HG02588 (cell line): Measurements from ENCODE around the gene ZNF773.
A peak's percentile ranks its signal among the peaks of the same experiment; 100 is the strongest.
"Not testable (repeated sequence)": the region's sequence is repeated elsewhere in the genome, so short reads cannot be mapped to it uniquely, and the experiment has no call there.

Experiments used
- ATAC-seq: cut with Tn5 transposase; IDR thresholded peaks from one replicate; pipeline ENCODE4 v1.9.1; 2021; ENCODE audit warnings: mild to moderate bottlenecking, moderate library complexity; ENCODE audit not compliant: unreplicated experiment

ZNF773 gene

DNA sequence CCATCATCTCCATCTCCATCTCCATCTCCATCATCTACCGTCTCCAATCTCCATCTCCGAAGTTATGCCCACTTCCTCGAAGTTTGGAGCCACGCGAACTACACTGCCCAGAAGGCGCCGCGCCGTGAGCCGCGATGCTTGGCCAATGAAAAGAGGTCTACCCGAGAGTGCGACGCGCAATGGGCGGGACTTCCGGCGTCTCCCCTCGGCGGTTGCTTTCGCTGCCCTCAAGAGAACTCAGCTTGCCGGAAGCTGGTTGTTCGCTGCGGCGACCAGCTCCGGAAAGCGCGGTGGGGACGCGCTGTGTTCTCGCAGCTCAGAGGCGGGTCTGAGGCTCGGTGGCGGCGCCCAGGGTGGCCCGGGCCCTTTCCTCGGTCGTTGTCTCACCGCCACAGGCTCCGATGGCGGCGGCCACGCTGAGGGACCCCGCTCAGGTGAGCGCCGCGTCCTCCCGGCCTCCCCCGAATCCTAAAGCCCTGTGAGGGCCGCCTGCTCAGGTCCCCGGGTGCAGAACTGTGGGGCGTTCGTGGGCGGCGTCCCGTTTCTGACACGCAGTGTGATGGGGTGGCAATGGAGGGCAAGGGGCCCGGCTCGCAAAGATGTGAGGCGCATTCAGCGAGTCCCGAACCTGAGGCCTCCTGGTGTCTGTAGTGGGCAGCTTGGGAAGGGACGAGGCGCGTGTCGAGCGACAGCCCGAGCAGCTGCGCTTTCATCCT, at the start of gene ZNF773:
Gene ZNF773 (plus strand): TSS at position 259 of the 716 bp plus-strand sequence. CDS start 143 bp downstream, at position 402.
- peak; percentile 99 for ATAC-seq

DNA sequence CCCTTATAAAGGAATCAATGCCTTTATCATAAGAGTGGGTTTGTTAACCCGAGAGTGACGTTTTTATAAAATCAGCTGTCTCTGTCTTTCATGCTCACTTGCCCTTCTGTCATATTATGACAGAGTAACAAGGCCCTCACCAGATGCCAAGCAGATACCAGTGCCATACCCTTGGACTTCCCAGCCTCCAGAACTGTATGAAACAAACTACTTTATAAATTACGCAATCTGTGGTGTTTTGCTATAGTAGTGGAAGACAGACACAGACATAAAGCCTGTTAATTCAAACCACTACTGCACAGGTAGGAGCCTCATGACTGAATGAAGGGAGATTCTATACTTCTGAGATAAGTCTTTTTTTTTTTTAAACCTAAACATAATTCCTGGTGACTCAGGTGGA, 47.4 kb upstream of the ZNF773 start:
- no peak for ATAC-seq

DNA sequence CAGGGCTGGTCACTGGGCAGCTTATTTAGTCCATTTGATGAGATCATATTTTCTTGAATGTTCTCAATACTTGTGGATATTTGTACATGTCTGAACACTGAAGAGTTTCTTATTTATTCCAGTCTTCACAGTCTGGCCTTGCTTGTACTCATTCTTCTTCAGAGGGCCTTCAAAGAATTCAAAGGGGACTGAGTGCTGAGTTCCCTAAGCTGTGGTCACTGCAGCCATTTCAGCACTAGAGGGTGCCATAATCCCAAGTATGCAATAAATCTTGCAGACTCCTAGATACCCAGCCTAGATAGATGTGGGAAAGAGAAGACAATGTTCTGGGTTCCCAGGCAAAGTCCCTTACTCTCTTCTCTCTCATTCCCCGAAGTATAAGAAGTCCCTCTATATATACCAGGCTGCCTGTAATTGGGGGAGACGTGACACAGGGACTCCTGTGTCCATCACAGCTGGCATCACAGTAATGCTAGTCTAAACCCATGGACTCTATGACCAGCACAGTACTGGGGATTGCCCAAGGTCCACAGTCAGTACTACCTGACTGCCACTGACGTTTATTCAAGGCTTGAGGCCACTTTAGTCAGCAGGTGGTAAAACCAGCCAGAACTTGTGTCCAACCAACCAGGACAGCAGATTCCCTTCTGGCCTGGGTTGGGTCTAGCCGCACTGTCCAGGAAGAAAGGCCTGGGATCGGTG, 33.9 kb upstream of the ZNF773 start:
- no peak for ATAC-seq

DNA sequence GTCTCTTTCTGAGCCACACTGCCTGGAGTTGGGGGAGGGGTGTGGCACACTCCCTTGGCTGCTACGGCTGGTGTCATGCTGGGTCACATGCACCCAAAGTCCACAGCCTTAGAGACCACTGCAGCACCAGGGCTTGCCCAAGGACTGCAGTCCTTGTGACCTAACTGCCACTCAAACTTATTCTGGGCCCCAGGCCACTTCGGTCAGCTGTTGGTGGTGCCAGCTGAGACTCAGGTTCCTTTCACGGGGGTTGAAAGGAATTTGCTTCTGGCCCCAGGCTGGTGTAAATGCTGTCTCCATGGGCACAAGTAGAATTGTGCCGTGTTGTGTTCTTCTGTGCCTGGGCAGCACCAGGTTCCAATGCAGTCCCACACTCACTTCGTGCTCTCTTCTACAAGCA, 33.2 kb upstream of the ZNF773 start:
- ATAC-seq = no peak

DNA sequence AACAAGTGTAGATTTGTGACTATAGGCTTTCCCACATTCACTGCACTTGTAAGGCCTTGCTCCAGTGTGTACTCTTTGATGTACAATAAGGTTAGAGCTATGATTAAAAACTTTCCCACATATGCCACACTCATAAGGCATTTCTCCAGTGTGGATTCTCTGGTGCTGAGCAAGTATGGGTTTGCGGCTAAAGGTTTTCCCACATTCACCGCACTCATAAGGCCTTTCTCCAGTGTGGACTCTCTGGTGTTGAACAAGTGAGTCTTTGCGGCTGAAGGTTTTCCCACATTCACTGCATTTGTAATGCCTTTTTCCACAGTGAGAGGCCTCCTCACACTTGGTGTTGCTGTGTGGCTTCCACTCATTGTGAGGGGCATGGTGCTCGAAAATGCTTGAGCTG, 26.1 kb upstream of the ZNF773 start:
- no peak for ATAC-seq

DNA sequence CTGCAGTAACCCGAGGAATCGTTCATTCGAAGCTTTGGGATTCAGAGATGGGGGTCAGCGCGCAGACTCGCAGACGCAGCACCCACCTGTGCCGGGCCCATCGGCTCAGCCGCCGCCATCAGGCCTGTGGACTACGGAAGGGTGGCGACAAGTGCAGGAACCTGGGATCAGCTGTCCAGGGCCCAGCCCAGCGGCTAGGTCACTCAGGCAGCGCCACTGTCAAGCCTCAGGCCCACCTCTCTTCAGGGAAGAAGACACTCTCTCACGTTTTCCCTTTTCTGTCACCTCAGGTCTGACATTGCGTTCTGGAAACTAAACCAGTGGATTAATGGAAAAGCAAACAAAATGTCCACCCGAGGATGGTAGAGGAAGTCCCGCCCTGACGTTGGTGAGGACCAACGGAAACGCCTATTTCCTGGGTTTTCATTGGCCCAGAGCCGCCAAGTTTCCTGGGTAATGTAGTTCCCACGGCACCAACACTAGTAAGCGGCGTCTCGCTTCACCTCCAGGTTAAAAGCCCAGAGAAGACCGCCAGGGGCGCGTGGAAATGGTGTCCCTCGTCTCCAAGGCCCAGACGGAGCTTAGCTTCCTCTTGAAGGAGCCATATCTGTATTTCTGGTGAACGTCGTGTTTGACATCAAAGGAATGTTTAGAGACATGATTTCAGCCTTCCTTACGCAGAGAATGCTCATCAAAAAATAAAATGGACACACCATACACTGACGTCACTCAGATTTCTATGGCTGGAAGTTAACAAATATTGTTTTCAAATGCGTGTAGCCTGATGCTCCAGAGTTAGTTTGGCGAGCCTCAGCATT, 22.3 kb upstream of the ZNF773 start, which contains the start of gene ZNF772:
Gene ZNF772 (minus strand): TSS at position 376 of the 818 bp plus-strand sequence. CDS start 257 bp downstream, at position 119.
- peak; percentile 95 for ATAC-seq

DNA sequence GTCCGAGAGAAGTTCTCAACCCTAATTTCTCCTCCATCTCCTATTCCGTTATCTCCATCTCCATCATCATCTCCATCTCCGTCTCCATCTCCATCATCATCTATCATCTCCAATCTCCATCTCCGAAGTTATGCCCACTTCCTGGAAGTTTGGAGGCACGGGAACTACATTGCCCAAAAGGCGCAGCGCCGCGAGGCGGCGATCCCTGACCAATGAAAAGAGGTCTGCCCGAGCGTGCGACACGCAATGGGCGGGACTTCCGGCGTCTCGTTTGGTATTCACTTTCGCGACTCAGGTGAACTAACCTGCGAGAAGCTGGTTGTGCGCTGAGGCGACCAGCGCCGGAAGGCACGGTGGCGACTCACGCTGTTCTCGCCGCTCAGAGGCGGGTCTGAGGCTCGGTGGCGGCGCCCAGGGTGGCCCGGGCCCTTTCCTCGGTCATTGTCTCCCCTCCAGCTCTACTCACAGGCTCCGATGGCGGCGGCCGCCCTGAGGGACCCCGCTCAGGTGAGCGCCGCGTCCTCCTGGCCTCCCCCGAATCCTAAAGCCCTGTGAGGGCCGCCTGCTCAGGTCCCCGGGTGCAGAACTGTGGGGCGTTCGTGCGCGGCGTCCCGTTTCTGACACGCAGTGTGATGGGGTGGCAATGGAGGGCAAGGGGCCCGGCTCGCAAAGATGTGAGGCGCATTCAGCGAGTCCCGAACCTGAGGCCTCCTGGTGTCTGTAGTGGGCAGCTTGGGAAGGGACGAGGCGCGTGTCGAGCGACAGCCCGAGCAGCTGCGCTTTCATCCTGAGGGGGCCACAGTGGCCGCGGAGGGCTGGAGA, 12.1 kb upstream of the ZNF773 start, which contains the start of gene ZNF419:
Gene ZNF419 (plus strand): TSS at position 274 of the 822 bp plus-strand sequence. CDS start 201 bp downstream, at position 475.
- peak; percentile 95 for ATAC-seq

DNA sequence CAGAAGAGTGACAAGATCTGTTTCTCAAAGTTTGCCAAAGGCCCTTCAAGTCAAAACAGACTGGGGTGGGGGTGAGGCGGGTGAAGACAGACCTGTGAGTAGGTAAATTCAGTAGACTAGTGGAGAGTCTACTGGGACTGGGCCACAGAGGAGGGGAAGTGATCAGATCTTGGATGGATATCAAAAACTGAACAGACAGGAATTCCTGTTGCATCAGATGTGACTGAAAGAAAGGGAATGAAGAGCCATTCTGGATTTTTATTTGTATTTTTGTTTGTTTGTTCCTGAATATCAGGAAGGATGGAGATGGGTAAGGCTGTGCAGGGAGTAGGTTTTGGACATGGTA, 11.5 kb upstream of the ZNF773 start:
- not testable (repeated sequence) for ATAC-seq

DNA sequence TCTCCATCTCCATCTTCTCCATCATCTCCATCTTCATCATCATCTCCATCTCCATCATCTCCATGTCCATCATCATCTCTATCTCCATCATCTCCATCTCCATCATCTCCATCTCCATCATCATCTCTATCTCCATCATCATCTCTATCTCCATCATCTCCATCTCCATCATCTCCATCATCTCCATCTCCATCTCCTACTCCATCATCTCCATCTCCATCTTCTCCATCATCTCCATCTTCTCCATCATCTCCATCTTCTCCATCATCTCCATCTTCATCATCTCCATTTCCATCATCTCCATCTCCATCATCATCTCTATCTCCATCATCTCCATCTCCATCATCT, 432 bp upstream of the ZNF773 start:
- ATAC-seq = not testable (repeated sequence)

DNA sequence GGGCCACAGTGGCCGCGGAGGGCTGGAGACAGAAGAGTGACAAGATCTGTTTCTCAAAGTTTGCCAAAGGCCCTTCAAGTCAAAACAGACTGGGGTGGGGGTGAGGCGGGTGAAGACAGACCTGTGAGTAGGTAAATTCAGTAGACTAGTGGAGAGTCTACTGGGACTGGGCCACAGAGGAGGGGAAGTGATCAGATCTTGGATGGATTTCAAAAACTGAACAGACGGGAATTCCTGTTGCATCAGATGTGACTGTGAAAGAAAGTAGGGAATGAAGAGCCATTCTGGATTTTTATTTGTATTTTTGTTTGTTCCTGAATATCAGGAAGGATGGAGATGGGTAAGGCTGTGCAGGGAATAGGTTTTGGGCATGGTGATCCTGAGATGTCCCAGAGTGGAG, 662 bp downstream of the ZNF773 start:
- not testable (repeated sequence) for ATAC-seq

DNA sequence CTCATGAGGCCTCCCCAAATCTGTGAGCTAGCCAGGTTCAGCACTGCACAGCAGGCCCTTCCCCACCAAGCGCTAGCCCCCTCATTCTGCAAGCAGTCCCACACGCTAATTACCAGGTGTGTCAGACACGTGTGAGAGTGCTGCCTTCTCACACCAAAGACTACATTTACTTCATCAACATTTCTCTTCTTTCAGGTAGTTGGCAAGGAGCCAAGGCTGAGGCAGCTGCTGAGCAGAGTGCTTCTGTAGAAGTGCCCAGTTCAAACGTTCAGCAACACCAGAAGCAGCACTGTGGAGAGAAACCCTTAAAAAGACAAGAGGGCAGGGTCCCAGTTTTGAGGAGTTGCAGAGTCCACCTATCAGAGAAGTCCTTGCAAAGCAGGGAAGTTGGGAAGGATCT, 6.4 kb downstream of the ZNF773 start:
- ATAC-seq = no peak

DNA sequence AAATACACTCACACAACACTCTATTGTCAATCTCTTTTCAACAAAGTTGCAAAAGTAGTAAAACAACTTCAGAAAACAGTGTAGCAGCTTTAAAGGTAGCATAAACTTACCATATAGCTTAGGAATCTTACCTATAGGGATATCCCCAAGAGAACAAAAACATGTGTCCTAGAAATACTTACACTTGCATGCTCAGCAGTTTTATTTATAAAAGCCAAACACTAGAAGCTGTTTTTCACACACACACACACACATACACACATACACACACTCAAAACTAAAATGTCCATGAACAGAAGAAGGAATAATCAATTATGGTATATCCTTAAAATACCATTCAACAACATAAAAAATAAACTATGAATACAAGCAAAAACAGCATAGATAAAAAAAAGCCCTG, 11.7 kb downstream of the ZNF773 start:
- ATAC-seq = no peak

DNA sequence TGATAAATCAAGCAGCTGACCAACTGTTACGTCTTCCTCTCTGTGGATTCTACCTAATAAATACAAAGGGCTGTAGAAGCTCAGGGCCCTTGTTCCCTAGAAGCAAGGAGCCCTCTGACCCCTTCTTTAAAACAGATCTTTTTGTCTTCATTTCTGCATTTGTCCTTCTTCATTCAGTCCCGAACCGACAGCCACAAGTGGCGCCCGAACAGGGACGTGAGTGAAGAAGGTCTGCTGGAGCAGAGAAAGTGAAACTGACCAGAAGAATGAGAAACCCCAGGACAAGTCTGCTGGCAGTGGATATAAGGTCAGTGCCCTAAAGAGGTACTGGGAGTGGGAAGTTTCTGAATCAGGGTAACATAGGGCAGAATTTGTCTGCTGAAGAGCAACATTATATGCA, 13.1 kb downstream of the ZNF773 start:
- no peak for ATAC-seq

DNA sequence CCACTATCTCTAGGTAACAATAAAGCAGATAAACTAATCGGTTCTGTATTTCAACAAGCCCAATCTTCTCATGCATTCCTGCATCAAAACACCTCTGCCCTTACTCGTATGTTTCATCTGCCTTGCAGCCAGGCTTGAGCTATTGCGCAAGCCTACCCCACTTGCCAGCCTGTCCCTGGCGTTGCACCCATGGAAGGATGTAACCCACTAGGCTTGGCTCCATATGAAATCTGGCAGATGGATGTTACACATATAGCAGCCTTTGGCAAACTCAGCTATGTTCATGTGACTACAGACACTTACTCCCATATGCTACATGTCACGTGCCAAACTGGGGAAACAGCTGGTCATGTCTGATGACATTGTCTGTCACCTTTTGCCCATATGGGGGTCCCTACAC, 15.5 kb downstream of the ZNF773 start:
- ATAC-seq = no peak

DNA sequence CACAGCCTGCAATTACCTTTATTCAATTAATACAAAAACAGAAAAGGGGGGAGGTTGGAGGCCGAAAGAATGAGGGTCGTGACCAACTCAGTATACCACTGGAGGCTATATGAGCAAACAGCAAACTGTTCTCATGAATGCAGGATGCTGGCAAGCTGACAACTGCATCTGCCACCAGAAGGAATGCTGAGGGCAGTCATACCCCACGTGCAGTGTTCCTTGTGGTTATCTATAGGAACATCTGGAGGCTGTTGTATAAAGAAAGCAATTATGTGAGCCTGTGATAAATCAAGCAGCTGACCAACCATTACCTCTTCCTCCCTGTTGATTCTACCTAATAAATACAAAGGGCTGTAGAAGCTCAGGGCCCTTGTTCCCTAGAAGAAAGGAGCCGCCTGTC, 18.3 kb downstream of the ZNF773 start:
- ATAC-seq = not testable (repeated sequence)

DNA sequence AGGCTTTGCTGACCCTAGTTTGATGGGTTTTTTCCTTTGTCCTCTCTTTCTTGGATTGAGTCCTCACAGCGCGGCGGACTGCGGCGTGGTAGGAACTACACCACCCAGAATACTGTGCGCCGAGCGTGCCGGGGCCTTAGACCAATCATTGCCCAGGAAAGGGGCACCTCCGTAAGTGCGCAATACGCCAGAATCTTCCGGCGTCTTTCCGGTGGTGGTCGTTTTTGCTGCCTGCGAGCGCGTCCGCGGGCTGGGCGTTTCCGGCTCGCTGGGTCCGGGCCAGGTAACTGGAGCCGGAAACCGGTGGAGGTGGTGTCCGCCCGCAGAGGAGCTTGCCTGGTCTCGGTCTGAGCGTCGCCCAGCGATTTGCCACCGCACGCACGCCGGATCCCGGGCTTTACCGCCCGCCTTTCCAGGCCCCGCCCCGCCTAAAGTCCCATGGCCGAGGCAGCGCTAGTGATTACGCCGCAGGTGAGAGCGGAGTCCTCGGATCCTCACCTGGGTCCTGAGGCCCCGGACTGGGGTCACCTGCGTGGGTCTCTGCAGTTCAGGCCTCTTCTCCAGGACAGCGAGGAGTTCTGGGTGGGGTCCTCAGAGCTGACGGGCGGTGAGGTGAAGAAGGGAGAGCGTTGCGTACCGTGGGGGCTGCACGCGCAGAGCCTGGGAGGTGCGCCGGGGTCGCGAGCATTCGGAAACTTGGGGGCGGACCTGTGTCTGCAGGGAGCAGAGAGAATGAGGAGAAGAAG, 27.6 kb downstream of the ZNF773 start, which contains the start of gene ZNF549:
Gene ZNF549 (plus strand): TSS at position 221 of the 746 bp plus-strand sequence. CDS start 218 bp downstream, at position 439.
- peak; percentile 96 for ATAC-seq

DNA sequence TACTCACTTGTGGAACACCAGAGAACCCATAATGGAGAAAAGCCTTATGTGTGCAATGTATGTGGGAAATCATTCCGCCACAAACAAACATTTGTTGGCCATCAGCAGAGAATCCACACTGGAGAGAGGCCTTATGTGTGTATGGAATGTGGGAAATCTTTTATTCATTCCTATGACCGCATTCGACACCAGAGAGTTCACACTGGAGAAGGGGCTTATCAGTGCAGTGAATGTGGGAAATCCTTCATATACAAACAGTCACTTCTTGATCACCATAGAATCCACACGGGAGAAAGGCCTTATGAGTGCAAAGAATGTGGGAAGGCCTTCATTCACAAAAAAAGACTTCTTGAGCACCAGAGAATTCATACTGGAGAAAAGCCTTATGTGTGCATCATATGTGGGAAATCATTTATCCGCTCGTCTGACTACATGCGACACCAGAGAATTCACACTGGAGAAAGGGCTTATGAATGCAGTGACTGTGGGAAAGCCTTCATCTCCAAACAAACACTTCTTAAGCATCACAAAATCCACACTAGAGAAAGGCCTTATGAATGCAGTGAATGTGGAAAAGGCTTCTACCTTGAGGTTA, 38.3 kb downstream of the ZNF773 start:
- ATAC-seq = no peak

DNA sequence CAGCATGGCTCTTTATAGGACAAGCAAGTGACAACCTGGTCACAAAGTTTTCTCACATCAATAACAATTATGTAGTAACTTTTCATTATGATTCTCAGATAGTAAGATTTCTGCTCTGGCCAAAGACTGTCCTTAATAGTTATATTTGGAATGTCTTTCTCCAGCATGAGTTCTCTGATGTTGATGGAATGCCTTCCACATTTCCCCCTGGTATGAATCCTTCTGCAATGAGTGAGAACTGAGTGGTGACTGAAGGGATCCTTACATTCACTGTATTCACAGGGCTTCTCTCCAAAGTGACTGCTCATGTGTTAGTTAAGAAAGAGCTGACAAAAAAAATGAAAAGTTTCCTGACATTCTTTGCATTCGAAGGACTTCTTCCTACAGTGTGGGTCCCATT, 46.8 kb downstream of the ZNF773 start:
- no peak for ATAC-seq

DNA sequence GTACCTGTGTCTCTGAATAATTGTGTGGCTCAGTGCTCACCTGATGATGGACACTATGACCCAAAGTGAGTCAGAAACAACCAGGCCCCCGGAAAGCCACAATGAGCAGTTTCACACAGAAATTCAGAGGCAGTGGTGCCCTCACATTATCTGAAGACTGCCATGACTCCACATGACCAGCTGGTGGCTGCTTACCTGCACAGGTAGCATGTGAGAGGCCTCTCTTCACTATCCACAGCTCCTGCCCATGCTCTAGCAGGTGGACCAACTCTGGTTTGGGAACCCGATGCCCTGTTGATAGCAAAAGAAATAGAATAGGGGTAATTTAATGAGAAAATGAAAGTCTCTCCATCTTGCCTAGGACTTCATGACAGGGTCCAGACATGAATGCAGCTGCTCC, 52.7 kb downstream of the ZNF773 start:
- ATAC-seq = no peak
